Measurements from ENCODE around the gene RPLP2.

RPLP2 gene

DNA sequence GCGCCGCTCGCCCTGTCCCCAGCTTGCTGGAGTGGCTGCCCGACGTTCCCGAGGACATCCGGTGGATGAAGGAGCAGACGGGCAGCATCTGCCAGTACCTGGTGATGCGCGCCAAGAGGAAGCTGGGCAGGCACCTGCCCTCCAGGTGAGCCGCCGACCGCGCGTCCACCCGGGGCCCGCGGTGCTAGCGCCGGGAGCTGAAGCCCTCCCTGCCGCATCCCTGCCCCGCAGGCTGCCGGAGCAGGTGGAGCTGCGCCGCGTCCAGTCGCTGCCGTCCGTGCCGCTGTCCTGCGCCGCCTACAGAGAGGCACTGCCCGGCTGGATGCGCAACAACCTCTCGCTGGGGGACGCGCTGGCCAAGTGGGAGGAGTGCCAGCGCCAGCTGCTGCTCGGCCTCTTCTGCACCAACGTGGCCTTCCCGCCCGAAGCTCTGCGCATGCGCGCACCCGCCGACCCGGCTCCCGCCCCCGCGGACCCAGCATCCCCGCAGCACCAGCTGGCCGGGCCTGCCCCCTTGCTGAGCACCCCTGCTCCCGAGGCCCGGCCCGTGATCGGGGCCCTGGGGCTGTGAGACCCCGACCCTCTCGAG lies 14.6 kb downstream of the RPLP2 start:
- DNase-seq (ENCODE audit: low read depth): no peak

DNA sequence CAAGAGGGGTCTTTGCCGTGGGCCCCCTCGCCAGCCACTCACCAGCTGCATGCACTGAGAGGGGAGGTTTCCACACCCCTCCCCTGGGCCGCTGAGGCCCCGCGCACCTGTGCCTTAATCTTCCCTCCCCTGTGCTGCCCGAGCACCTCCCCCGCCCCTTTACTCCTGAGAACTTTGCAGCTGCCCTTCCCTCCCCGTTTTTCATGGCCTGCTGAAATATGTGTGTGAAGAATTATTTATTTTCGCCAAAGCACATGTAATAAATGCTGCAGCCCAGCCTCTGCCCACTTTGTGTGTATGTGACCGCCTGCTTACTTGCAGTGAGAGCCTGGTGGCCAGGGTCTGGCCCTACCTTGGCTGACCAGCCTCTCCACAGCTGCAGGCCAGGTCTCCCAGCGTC lies 15.2 kb downstream of the RPLP2 start:
- no peak for DNase-seq (ENCODE audit: low read depth)

DNA sequence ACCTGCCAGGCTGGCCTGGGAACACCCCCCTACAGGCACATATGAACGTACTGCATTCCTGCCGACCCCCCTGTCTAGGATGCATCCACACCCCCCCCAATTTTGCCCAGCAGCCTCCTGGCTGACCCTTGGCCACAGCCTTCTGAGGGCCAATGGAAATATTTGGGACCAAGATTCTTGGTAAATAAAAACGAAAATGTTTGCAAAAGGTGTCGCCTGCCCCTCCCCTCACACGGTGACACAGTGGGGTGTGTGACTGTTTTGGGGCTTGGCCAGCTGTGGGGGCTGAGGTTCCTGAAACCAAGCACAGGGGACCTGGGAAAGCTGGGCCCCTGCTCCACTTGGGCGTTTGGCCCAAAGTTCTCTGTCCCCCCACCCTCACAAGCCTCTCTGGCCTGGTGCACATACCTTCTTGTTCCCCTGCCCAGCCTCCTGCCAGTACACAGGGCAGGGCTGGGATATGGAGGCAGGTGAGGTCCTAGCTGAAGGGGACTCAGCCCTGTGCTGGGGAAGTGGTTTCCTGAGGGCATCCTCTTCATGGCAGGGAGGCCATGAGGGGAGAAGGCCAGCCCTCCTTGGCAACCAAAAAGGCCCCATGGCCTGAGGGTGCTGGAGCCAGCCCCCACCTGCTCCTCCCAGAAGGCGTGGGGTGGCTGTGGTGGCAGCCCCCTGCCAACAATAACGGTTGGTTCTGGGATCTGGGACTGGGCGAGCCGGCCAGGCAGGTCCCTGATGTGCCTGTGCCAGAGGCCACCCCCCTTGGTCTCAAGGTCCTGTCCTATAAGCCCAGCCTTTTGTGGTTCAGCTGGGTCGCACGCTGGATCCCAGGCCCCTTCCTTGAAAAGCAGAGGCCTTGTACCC lies 15.8 kb downstream of the RPLP2 start:
- no peak for DNase-seq (ENCODE audit: low read depth)

DNA sequence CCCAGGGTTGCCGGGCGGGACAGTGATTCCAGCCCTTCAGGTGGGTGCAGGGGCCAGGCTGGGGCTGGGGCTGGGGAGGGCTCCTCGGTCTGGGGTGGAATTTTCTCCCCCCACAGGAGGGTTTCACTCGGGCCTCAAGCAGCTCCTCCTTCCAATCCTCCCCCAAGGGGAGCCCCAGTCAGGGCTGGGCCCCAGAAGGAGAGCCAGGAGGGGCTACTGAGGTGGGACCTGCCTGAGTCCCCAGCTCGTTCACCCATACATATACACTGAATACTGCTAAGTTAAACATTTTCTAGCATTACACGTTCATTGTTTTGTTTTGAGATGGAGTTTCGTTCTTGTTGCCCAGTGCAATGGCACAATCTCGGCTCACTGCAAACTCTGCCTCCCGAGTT lies 16.5 kb downstream of the RPLP2 start:
- DNase-seq (ENCODE audit: low read depth): no peak

DNA sequence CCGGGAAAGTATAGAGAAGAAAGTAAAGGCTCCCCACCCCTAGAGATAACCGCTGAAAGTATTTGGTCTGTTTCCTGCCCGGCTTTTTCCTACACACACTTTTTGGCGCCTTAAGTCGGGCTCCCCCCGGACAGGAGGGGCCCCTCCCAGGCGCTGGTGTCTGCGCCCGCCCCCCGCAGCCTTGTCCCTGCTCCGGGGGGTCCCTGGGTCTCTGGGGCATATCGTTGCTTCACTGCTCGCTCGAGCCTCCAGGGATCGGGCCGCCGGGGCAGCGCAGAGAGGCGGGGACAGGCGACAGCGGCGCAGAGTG lies 17.0 kb downstream of the RPLP2 start:
- no peak for DNase-seq (ENCODE audit: low read depth)

DNA sequence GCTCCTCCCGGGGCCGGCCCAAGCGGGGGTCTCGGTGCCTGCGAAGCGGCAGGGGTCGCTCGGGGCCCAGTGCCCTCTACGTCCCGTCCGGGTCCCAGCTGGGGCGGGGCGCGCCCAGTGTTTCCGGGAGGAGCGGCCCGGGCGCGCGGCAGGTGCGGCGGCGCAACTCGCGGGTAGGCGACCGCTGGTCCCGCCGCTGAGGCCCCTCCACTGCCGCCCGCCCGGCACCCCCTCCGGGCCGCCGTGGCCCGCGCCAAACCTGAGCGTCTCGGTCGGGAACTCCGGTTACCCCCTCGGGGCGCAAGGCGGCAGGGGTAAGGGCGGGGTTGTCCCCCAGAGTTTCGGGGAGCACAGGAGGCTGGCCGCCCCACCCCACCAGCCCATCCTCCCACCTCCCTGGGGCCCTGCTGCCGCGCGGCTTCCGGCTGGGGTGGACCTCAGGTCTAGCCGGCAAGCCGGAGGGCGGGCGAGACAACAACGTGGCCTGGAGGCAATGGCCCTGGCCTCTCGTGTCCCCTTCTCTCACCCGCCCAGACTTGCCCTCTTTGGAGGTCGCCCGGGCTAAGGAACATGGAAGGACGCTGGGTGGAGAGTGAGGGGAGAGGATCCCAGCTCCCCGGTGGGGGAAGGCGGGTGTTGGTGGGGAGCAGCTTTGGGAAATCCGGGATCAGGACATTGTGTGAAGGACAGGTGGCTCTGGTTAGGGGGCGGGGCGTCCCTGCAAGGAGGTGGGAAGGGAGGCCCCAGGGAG lies 17.6 kb downstream of the RPLP2 start:
- no peak for DNase-seq (ENCODE audit: low read depth)

DNA sequence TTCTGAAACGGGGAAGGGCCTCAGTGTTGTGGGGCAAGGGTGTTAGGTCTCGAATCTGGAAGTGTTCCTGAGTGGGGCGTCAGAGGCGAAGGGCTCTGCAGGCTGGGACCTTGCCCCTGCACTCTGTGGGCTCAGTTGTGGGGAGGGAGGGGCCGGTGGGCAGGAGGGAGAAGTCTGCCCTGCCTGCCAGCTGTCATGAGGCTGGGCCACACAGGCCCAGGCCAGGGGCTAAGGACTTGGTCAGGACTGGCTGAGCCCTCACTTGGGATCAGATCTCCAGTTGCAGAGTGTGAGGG lies 18.1 kb downstream of the RPLP2 start, which contains the start of gene CRACR2B:
TSS of gene CRACR2B (plus strand) at position 23 of the 296 bp plus-strand sequence. CDS start 689 bp downstream, outside the sequence.
- no peak for DNase-seq (ENCODE audit: low read depth)

DNA sequence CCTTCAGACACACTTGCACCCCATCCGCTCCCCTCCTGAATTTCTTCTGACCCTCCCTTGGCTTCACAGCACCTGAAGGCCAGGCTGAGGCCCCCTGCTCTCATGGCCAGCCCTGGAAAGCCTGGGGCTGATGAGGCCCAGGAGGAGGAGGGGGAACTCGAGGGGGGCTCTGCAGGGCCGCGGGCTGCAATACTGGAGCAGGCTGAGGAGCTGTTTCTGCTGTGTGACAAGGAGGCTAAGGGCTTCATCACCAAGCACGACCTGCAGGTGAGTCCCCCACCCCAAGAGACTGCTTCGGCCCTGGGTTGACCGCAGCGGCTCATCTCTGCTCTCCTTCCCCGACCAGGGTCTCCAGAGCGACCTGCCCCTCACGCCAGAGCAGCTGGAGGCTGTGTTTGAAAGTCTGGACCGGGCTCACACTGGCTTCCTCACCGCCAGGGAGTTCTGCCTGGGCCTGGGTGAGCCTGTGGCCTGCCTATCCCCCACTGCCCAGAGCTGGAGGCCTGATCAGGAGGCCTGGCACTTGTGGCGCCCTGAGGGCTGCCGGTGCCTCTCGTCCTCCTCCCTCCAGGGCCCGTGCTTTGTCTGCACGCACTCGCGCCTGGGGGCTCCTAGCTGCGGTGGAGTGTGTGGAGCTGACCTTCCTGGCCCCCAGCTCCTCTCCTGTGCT lies 18.9 kb downstream of the RPLP2 start:
- DNase-seq (ENCODE audit: low read depth): no peak

DNA sequence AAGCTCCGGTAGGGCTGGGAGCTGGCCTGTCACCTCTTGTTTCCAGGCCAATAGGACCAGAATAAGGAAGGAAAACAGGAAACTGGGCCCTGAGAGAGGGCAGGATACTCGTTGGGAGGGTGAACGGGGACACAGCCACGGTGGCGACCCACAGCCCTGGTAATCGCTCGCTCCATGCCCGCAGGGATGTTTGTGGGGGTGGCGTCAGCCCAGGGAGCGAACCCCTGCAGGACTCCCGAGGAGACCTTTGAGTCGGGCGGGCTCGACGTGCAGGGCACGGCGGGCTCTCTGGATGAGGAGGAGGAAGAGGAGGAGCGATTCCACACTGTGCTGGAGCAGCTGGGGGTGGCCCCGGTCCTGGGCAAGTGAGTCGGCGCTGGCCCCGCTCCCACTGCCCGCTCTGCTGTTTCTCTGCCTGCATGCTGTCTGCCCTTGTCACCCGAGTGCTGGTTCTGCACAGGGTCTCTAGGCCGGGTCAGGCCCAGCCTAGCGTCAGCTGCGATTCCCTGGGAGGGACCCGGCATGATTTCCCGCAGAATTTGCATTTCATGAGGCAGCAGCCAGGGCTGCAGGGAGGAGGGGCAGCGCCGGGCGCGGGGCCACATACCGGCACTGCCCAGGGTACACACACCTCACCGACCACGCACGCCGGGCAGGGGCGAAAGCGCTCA lies 19.5 kb downstream of the RPLP2 start:
- DNase-seq (ENCODE audit: low read depth): no peak

DNA sequence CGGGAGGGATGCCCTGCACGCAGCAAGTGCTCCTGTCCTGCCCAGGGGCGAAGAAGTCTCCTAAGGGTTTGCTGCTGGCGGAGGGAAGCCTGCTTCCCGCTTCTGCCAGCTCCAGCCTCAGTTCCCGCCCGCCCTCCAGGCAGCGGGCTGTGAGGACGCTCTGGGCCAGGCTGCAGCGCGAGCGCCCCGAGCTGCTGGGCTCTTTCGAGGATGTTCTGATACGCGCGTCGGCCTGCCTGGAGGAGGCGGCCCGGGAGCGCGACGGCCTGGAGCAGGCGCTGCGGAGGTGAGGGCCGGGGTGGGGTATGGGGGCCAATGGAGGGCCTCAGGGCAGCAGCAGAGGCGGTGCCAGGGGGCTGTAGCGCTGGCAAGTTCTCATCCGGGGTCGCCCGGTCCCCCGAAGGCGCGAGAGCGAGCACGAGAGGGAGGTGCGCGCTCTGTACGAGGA lies 20.1 kb downstream of the RPLP2 start:
- no peak for DNase-seq (ENCODE audit: low read depth)

DNA sequence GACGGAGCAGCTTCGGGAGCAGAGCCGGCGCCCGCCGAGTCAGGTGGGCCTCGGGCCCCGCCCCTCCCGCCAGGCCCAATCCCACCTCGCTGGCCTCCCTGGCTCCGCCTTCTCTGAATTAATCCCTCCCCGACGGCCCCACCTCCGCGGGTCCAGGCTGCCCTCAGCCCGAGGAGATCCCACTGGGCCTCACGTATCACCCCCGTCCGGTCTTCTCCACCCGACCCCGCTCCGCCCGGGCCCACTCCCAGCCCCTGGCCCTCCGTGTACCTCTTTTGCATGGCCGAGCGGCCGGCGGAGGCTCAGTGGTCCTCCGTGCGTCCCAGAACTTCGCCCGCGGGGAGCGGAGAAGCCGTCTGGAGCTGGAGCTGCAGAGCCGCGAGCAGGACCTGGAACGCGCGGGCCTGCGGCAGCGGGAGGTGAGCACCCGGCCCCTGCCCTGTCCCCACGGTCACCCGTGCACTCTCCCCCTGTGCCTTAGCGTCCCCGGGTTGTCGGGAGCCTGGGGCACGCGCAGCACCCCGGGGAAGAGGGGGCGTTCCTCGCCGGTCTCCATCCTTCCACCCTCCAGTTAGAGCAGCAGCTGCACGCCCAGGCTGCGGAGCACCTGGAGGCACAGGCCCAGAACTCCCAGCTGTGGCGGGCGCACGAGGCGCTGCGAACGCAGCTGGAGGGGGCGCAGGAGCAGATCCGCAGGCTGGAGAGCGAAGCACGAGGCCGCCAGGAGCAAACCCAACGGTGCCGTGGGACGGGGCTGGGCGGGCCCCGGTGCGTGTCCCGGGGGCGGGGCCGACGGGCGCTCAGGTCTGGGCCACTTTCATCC lies 20.7 kb downstream of the RPLP2 start:
- DNase-seq (ENCODE audit: low read depth): peak; percentile 42

DNA sequence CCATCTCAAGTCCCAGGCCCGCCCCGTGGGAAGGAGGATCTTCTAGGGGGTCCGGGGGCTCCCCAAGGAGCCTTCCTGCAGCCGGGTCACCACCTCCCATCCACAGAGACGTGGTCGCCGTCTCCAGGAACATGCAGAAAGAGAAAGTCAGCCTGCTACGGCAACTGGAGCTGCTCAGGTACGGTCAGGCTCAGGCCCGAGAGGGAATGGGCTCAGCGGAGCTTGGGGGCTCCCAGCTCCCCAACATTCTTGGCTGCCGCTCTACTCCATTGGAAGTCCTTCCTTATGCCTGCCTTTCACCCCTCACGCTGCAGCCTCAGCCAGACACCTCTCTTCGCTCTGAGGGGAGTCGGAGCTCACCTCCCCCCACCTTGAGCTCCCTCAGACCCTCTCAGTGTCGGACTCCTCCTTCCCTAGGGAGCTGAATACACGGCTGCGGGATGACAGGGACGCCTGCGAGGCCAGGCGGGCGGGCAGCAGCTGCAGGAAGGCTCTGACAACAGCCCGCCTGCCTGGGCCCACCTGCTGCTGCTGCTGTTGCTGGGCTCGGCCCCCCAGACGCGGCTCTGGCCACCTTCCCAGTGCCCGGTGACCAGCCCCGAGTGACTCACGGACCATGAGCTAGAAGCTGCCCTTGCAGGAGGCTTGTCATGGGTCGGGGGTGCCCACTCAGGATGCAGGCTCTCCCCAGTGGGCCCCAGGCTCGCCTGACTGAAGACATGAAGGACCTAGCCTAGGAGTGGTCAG lies 21.5 kb downstream of the RPLP2 start:
- no peak for DNase-seq (ENCODE audit: low read depth)

DNA sequence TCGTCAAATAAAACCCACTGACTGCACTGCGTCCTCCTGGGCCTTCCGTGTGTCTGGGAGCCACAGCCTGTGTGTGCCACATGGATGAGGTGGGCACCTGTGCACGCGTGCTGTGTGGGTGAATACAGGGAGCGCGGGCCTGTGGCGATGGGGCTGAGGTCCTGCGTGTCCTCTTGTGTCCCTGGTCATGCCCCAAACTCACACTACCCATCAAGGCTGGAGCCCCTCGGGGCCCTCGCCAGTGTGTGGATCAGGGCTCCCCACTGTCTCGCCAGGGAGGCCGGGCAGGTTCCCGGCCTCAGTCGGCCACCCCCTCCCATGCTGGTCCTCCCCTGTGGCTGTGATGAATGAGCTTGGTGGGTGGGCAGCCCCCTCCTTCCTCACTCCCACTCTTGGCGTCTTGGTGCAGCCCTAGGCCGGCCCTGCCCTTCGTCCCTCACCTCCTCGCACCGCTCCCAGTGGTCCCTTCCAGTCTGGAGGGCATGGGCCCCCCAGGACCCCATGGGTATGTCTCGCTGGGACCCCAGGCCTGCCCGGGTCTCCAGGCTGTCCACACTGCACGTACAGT lies 22.3 kb downstream of the RPLP2 start:
- DNase-seq (ENCODE audit: low read depth): no peak

DNA sequence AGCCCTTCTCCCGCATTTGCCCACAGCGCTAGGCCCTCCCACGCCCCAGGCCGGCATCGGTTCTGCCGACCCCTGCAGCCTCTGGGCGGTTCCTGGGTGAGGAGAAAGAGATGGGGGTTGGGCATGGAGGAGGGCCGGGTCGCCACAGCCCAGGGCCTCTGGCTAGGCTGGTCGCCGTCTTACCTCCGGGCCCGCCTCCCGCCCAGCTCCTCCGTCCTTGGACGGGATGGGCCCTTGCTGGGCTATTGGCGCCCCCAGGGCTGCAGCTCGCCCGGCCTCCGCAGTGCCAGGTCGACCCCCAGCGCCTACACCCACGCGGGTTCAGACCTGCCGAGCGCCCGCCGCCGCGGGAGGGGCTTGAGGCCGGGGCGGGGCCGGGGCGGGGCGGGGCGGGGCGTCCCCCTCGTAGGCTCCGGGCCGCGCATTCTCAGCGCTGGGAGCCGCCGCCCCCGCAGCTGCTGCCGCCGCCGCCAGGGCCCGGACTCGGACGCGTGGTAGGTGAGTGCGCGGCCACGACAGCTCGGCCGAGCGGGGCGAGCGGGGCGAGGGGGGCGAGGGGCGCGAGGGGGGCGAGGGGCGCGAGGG lies 22.9 kb downstream of the RPLP2 start, which contains the start of gene CD151:
TSS of gene CD151 (plus strand) at position 424 of the 585 bp plus-strand sequence. CDS start 3,118 bp downstream, outside the sequence.
- no peak for DNase-seq (ENCODE audit: low read depth)

DNA sequence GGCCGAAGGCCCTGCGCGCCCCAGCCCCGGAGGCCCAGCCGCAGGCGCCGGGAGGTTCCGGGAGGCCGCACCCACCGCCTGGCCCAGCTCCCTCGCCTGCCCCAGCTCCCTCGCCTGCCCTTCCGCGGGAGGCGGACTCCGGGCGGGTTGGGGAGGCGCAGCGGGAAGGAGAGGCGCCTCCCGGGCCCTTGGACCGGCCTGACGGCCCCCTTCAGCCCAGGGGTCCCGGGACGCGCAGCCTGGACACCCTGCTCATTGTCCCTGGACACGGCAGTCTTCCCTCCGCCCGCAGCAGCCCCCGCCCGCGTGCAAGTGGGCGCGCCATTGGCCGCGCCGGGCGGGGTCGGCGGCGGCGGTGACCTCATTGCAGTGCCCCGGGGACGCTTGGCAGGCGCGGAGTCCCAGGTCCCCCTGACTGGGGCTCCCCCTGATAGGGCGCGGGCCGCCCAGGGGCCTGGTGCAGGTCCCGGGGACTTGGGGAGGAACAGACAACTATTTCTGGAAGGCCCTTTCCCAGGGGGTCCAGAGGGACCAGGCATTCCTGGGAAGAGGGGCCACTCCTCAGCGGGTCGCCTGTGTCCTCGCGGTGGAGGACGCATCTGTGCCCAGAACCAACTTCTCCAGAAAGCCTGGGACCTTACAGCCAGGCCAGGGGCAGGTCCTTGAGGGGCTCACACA lies 23.5 kb downstream of the RPLP2 start:
- no peak for DNase-seq (ENCODE audit: low read depth)

DNA sequence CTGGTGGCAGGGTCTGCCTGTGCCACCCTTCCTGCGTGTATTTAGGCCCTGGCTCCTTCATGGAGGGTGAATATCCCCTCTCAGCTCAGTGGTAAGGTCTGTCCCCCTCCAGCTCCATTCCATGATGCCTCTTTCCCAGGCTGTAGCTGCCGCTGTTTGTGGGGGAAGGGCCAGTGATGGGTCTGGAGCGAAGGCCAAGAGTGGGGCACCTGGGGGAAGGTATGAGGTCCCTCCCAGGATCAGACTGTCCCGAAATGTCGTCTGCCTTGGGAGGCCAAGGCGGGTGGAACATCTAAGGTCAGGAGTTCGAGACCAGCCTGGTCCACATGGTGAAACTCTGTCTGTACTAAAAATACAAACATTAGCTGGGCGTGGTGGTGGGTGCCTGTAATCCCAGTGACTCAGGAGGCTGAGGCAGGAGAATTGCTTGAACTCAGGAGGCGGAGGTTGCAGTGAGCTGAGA lies 24.1 kb downstream of the RPLP2 start:
- DNase-seq (ENCODE audit: low read depth): no peak

DNA sequence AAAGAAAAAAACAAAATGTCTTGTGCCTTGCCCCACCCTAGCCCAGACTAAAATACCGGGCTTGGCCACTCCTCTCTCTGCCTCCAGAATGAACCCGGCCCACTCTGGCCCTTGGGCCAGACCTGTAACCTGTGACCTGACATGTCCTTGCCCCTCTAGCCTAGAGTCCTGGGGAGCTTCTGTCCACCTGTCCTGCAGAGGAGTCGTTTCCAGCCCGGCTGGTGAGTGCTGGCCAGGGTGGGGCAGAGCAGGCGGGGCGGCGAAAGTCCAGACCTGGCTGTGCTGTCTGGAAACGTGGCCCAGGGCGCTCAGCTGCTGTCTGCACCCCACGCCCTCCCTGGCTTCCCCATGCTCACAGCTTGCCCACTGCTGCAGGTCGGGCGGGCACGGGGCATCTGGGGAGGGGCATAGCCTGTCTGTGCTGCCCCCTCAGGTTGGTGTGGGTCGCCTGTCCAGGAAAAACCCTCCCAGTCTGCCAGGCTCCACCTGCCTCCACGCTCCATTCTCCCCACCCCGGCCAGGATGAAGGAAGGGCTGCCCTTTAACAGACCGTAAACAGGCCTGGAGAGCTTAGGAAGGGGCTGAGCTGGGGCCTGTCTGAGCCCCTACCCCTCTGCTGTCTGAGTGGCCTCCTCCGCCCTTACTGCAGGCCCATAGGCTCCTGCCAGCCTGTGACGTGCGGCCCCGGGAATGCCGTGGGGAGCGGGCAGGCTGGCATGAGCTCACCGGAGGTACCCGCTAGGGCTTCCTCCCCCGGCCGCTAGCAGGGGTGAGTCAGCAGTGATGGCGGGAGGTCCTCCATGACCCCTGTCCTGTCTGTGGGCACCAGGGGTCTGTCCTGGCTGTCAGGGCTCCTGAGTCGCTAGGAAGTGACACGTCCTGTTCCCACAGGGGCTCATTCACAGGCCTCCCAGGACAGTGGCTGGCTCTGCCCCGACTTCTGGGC lies 24.9 kb downstream of the RPLP2 start:
- DNase-seq (ENCODE audit: low read depth): no peak

DNA sequence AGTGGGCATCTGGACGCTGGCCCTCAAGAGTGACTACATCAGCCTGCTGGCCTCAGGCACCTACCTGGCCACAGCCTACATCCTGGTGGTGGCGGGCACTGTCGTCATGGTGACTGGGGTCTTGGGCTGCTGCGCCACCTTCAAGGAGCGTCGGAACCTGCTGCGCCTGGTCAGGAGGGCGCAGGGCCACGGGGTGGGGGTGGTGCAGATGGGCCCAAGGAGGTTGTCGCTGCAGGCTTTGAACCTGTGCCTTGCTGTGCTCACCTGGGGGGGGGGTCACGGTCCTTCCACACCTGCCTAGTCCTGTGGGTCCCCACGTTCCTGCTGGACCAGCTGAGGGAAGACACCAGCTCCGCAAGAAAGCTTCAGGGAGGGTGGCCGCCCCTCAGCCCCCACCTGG lies 26.5 kb downstream of the RPLP2 start:
- no peak for DNase-seq (ENCODE audit: low read depth)
